Common myeloid progenitor, CD34-positive (primary cell): ENCODE results near the gene ARHGAP20.

ENCODE experiments used
- CTCF ChIA-PET: fragments of 350-600 bp; sonication (Branson Sonifier 250); formaldehyde crosslinking; loops from one replicate; lab custom pipeline; 2021; ENCODE audit warnings: antibody characterized with exemption; lab: Charles Lee
- POLR2A ChIA-PET: fragments of 350-600 bp; sonication (Branson Sonifier 250); formaldehyde crosslinking; loops from one replicate; lab custom pipeline; 2021; ENCODE audit warnings: antibody characterized with exemption; lab: Charles Lee
- DNase-seq, 3 donors: peaks; one replicate each; pipeline versions ENCODE4 v3.0.0 to v3.0.0-alpha.2; 2013
- H3K27ac ChIP-seq, 2 experiments: 1 replicate in 1 of 2; 2 replicates in 1 of 2; pipeline ENCODE4 v1.7.0; 2013; ENCODE audit warnings: inconsistent platforms in 2 of 2, low read length in 2 of 2, mild to moderate bottlenecking in 2 of 2, low read depth in 1 of 2, moderate library complexity in 1 of 2; ENCODE audit not compliant: severe bottlenecking in 2 of 2, insufficient read depth in 1 of 2, poor library complexity in 1 of 2
- H3K27me3 ChIP-seq, 5 experiments: replicated peaks in 2 of 5; 1 replicate in 3 of 5; 2 replicates in 2 of 5; pipeline versions ENCODE4 v1.6.1 to v1.7.0; 2013; ENCODE audit warnings: low read length in 4 of 5, mild to moderate bottlenecking in 2 of 5, moderate library complexity in 2 of 5, inconsistent platforms in 1 of 5; ENCODE audit not compliant: insufficient read depth in 5 of 5, control insufficient read depth in 4 of 5
- H3K36me3 ChIP-seq, 4 experiments: 1 replicate in 2 of 4; 2 replicates in 2 of 4; pipeline versions ENCODE4 v1.6.1 to v1.7.0; 2013; ENCODE audit warnings: low read length in 3 of 4, control low read depth in 1 of 4, mild to moderate bottlenecking in 1 of 4; ENCODE audit not compliant: control insufficient read depth in 4 of 4, insufficient read depth in 4 of 4
- H3K4me1 ChIP-seq, 4 experiments: 1 replicate in 3 of 4; 2 replicates in 1 of 4; pipeline versions ENCODE4 v1.6.1 to v1.7.1; 2013; ENCODE audit warnings: low read length in 3 of 4, mild to moderate bottlenecking in 3 of 4, control low read depth in 1 of 4, inconsistent platforms in 1 of 4, moderate library complexity in 1 of 4; ENCODE audit not compliant: control insufficient read depth in 4 of 4, insufficient read depth in 4 of 4; ENCODE audit errors: control extremely low read depth in 1 of 4
- H3K4me3 ChIP-seq, 7 experiments: 1 replicate in 4 of 7; 2 replicates in 3 of 7; pipeline versions ENCODE4 v1.5.1 to v1.7.0; 2013; ENCODE audit warnings: mild to moderate bottlenecking in 7 of 7, low read length in 6 of 7, moderate library complexity in 6 of 7, inconsistent platforms in 2 of 7, low read depth in 2 of 7, control low read depth in 1 of 7; ENCODE audit not compliant: insufficient read depth in 4 of 7, control insufficient read depth in 1 of 7; ENCODE audit errors: extremely low read depth in 1 of 7
- H3K9me3 ChIP-seq, 5 experiments: 1 replicate in 4 of 5; 2 replicates in 1 of 5; pipeline versions ENCODE4 v1.6.1 to v1.7.1; 2013; ENCODE audit warnings: low read length in 4 of 5, mild to moderate bottlenecking in 2 of 5, inconsistent platforms in 1 of 5, low read depth in 1 of 5, moderate library complexity in 1 of 5; ENCODE audit not compliant: control insufficient read depth in 4 of 5, insufficient read depth in 2 of 5; ENCODE audit errors: control extremely low read depth in 1 of 5
- WGBS: methylation state at CpG from one replicate; pipeline ENCODE4 v1.1.5; 2013; ENCODE audit not compliant: insufficient coverage; 5-methylcytosine and 5-hydroxymethylcytosine counted together

Gene ARHGAP20

GRCh38 chr11:110573411-110573810 is 138.8 kb downstream of the ARHGAP20 start:
- no peaks in the 10 kb centered on the region for H3K9me3 ChIP-seq
- H3K27me3 ChIP-seq: peaks cover 0 to 2% (median 0%) of the 10 kb centered on the region in 5 experiments
- no peak for DNase-seq
- no peak overlapping the region for H3K27ac ChIP-seq
- no peak overlapping the region for H3K4me3 ChIP-seq
- H3K36me3 ChIP-seq: no peaks in the 10 kb centered on the region
- CTCF ChIA-PET: no interaction called here
- no peaks in the 10 kb centered on the region for H3K4me1 ChIP-seq
- WGBS: 100% methylated on average over 3 of the region's 5 CpGs
- POLR2A ChIA-PET: no interaction called here

DNA sequence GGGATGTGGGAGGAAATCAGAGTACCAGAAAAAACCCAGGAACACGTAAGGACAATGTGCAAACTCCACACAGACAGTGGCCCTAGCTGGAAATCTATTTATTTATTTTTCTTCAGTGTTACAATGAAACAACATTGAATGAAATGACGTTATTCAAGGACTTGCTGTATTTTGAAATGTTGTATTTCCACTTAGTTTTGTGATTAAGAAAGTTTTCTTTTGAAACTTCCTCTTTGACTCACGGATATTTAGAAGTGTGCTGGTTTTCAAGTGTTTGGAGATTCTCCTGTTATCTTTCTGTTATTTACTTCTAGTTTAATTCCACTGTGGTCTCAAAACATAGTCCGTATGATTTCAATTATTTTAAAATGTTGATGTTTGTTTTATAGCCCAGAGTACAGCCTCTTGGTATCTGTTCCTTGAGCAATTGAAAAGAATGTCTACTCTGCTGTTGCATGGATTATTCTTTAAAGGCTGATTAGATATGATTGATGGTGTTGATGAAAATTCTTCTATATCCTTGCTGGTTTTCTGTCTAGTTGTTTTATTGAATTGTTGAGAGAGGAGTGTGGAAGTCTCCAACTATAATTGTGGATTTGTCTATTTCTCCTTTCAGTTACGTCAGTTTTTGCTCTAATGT is 141.0 kb downstream of the ARHGAP20 start:
- DNase-seq: no peak
- no peak overlapping the region for H3K27ac ChIP-seq
- ChIA-PET POLR2A (no interaction called here), CTCF (no interaction called here)
- no peak overlapping the region for H3K4me3 ChIP-seq
- no peaks in the 10 kb centered on the region for H3K4me1 ChIP-seq
- peaks cover 0 to 2% (median 0%) of the 10 kb centered on the region in 5 experiments for H3K27me3 ChIP-seq
- no peaks in the 10 kb centered on the region for H3K36me3 ChIP-seq
- no peaks in the 10 kb centered on the region for H3K9me3 ChIP-seq
- 100% methylated on average over 2 of the region's 5 CpGs for WGBS

DNA sequence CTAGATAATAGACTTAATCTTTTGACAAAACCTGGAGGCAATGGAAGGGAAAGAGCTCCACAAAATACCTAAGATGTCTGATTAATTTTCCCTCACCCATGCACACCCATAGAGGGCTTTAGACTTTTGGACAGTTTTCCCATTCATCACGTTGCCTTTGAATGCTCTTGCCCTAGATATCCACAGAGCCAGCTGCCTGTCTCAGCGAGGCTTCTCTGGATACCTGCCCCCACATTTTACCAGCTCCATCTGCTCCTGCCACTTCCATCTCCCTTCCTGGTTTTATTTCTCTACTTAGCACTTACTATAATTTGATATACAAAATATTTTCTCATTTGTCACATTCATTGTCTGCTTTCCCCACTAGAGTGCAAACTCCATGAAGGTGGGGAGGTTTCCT is 145.7 kb downstream of the ARHGAP20 start:
- no peaks in the 10 kb centered on the region for H3K4me1 ChIP-seq
- H3K27me3 ChIP-seq: peaks cover 0 to 4% (median 0%) of the 10 kb centered on the region in 5 experiments
- H3K27ac ChIP-seq: no peak overlapping the region
- no peaks in the 10 kb centered on the region for H3K36me3 ChIP-seq
- CTCF ChIA-PET: no interaction called here
- H3K9me3 ChIP-seq: no peaks in the 10 kb centered on the region
- POLR2A ChIA-PET: no interaction called here
- DNase-seq: no peak
- WGBS: 80% methylated on average over 1 of the region's 2 CpGs
- no peak overlapping the region for H3K4me3 ChIP-seq

DNA sequence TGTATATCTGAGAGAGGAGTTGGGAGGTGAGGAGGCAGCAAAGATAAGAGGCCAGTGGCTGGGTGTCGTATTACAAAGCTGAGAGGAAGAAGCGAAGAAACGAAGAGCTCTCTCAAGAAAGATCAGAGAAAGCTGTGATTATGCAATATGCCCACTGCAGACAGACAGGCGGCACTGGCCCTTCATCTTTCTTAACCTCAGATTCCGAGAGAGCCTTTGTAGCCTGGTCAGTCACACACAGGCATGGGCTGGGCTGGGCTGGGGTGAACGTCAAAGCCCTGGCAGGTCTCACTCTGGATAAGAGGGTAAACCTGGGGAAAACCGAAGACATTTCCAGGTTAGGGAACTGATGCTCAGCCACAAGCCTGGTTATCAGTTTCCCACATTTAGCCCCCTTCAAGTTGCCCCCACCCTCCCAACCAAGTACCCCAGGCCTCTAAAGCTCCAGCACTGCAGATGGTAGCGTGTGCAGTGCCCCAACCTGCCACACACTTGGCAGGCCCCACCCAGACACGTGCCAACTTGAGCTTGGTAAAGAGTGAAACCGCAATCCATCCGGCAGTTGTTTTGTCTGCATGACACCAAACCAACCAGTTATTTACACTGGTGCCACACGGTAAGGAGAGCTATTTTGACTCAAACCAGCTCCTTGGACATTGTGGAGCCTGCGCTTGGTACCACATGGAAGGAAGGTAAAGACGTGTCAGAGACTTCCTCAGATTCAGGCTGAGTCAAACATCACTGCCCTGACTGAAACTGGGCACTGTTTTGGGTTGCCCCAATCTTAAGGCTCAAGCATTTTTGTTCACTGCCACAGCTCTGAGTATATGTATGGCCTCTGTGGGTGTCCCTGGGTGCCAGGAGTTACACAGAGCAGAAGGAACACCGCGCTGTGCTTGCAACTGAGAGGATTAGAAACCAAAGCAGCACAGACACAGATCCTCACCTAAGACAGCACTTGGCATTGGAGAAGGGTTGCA is 146.6 kb downstream of the ARHGAP20 start:
- no peak overlapping the region for H3K4me3 ChIP-seq
- CTCF ChIA-PET: no interaction called here
- POLR2A ChIA-PET: no interaction called here
- no peaks in the 10 kb centered on the region for H3K4me1 ChIP-seq
- no peaks in the 10 kb centered on the region for H3K36me3 ChIP-seq
- H3K9me3 ChIP-seq: no peaks in the 10 kb centered on the region
- WGBS: 90% methylated on average over 15 of the region's 16 CpGs
- H3K27me3 ChIP-seq: peaks cover 0 to 5% (median 0%) of the 10 kb centered on the region in 5 experiments
- no peak overlapping the region for H3K27ac ChIP-seq
- DNase-seq: peak in 1 of 3 donors; percentile 18

DNA sequence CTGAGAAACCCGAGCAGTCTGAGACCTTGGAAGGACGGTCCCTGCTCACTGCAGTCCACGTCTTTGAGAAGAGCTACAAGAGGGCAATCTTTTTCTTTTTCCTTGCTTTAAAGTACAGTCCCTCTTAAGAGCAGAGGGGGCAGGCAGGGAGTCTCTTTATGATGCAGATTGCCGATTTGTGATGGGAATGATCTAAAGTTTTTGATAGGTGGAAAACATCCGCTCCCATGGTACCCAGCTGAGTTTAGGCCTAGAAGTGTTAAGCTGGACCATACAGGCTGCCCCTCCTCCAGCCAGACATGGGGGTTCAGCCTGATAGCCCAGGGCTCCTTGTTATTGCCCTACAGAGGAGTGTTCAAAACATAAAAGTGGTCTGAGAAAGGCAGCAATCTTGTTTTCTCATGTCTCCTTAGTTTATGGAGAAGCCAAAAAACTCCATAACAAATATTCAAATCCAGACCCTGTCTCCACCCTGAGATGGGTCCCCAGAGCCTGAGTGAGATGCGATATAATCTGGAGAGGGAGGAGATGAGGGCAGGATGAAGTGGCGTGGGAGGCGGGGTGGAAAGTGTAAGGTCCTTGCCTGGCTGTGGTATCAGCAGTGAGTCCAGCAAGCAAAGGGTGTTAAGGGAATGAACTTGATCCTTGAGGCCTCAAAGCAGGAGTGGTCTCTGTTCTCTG is 147.4 kb downstream of the ARHGAP20 start:
- no peak for DNase-seq
- WGBS: 83% methylated on average over 6 of the region's 8 CpGs
- Histone ChIP-seq H3K36me3 (no peaks in the 10 kb centered on the region), H3K27me3 (peaks cover 0 to 5% (median 0%) of the 10 kb centered on the region in 5 experiments), H3K4me1 (no peaks in the 10 kb centered on the region), H3K27ac (no peak overlapping the region), H3K9me3 (no peaks in the 10 kb centered on the region), H3K4me3 (no peak overlapping the region)
- ChIA-PET CTCF (no interaction called here), POLR2A (no interaction called here)

DNA sequence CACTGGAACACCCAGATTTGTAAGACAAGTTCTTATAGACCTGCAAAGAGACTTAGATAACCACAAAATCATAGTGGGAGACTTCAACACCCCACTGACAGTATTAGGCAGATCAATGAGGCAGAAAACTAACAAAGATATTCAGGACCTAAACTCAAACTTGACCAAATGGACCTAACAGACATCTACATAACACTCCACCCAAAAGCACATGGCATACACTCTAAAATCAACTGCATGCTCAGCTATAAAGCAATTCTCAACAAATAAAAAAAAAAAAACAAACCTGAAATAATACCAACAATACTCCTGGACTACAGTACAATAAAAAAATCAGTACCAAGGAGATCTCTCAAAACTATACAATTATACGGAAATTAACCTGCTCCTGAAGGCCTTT is 167.5 kb downstream of the ARHGAP20 start:
- H3K27me3 ChIP-seq: no peaks in the 10 kb centered on the region
- H3K4me3 ChIP-seq: no peak overlapping the region
- ChIA-PET POLR2A (no interaction called here), CTCF (interaction anchor here (1.2 kb wide), 1 partner anchor 18 kb away, joined by 4 read pairs; no protein-coding TSS in a partner anchor)
- no peaks in the 10 kb centered on the region for H3K4me1 ChIP-seq
- no peak for DNase-seq
- peaks cover 0 to 4% (median 0%) of the 10 kb centered on the region in 5 experiments for H3K9me3 ChIP-seq
- no CpG with 5 or more reads among the region's 1 CpG for WGBS
- no peaks in the 10 kb centered on the region for H3K36me3 ChIP-seq
- no peak overlapping the region for H3K27ac ChIP-seq
